Activated CD4-positive, CD25-positive, alpha-beta regulatory T cell (primary cell): ENCODE measurements around the gene TERT.

Experiments
- DNase-seq, 4 experiments: peaks; one replicate each; lab custom pipeline; 2025; lab: John Stamatoyannopoulos, UW

TERT gene

GRCh38 chr5:1219098-1219767, 75.6 kb downstream of the TERT start:
- no peak for DNase-seq

- no peak for DNase-seq
Measured at GRCh38 chr5:1218351-1219080, 76.4 kb downstream of the TERT start.

GRCh38 chr5:1217596-1218206, 77.2 kb downstream of the TERT start:
- no peak for DNase-seq

DNA sequence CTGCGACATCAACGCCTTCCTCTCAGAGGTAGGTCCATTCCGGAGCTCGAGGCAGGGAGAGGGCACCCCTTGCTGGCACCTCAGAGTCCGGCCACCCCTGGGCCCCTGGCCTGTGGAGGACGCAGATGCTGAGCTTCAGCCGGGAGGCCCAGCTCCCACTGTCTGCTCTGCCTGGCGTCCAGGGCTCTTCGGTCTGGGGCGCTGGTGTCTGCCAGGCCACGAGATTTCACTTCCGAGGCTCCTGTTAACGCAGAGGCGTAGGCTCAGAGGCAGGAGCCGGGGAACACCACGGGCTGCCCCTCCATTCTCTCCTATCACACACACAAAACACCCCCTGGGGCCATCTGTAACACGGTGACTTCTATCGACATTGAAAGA, 78.0 kb downstream of the TERT start:
- no peak for DNase-seq

DNA sequence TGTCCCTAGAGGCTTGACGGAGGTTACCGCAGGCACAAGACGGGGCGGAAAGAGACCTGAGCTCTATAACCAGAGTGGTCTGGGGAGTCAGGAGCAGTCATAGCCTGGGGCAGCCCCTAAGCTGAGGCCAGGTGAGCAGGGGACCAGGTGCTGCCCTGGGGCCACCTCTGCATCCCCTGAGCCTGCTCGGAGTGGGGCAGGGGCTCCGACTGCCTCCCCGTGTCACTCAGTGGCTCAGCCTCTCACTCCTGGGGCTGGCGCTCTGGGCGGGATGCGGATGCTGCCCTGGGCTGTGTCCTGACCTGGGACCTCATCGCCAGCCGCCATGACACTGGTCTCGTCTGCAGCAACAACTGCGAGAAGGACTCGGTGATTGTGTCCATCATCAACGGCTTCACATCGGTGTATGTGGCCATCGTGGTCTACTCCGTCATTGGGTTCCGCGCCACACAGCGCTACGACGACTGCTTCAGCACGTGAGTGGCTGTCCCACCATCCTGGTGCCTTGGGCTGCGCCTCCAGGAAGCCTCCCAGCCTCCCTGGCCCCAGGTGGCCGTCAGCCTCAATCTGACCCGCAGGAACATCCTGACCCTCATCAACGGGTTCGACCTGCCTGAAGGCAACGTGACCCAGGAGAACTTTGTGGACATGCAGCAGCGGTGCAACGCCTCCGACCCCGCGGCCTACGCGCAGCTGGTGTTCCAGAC, 78.5 kb downstream of the TERT start:
- no peak for DNase-seq

GRCh38 chr5:1215320-1216096, 79.4 kb downstream of the TERT start:
- no peak for DNase-seq

DNA sequence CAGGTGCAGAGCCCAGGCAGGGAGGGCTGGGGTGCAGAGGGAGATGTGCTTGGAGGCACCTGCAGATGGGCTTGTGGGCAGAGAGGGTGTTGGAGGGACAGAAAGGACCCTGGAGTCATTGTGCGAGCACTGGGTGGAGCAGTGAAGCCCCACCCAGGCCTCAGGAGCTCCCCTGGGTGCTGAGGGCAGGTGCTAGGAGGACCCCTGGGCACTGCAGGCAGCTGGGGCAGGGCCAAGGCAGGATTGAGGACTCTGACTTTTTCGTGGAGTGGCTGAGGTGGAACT, 80.0 kb downstream of the TERT start:
- no peak for DNase-seq

DNA sequence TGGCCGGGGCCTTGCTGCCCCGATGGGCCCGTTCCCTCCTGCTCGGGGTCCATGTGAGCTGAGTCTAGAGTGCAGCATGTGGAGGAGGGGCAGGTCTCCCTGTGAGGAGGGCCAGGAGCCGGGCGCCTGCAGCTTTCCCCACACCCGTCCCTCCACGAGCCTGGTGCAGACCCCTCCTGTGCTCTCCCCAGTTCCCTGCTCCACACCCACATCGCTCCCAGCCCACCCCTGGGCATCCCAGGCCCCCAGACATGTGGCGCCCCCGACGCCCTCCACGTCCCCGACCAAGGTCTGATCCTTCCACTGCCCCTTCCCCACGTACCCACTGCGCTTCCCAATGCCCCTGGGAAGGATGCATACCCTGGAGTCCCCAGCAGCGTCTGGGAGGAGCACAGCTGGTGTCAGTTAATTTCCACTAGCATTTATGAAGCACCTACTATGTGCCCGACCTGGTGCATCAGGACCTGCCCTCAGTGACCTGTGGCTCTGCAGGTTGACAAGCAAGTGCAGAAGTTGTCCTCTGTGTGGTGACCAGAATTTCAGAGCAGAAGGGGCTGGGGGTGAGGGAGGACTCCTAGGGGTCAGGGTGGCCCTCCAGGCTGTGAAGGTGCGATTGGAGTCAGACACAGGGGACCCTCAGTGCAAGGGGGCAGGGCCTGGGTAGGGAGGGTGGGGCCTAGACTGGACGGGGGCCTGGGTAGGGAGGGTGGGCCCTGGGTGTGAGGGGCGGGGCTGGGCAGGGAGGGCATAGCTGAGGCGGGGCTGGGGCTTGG, 80.5 kb downstream of the TERT start:
- DNase-seq, result no peak

- DNase-seq, result no peak
Measured at GRCh38 chr5:1213508-1214162, 81.2 kb downstream of the TERT start.

- DNase-seq, result no peak
Measured at GRCh38 chr5:1212881-1213280, 82.0 kb downstream of the TERT start.

- DNase-seq, result no peak
Measured at GRCh38 chr5:1212271-1212670, 82.6 kb downstream of the TERT start.

GRCh38 chr5:1211701-1212100, 83.2 kb downstream of the TERT start:
- no peak for DNase-seq

DNA sequence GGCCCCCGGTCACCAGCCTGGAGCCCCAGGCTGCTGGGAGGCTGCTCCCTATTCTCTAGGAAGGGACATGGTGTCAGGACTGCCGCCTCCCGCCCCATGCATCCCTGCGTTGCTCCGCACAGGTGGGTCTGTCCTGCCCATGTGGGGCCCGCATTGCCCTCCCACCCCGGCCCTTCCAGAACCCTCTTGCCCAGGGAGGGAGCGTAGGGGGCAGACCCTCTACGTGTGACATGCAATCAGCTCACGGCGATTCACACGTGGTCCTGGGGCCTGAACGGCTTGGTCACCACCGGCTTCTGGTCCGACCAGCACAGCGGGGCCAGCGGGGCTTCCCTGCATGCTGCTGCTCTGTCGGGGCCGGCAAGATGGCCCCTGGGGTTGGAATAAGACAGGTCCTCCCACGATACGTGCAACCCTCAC, 84.0 kb downstream of the TERT start:
- no peak for DNase-seq

GRCh38 chr5:1209896-1210776, 84.7 kb downstream of the TERT start:
- DNase-seq, result no peak

DNA sequence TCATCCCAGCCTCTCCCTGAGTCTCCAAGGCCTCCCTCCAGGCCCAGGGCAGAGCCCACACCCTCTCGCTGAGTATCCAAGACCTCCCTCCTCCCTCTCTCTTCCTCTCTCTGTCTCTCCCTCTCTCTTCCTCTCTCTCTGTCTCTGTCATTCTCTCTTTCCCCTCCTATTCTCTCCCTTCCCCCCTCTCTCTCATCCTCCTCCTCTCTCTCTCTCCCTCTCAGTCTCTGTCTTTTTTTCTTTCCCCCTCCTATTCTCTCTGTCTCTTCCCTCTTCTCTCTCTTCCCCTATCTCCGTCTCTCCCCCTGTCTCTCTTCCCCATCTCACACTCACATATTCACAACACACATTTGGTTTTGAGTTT, 85.4 kb downstream of the TERT start:
- DNase-seq, result no peak

GRCh38 chr5:1208743-1209488, 86.0 kb downstream of the TERT start:
- no peak for DNase-seq

DNA sequence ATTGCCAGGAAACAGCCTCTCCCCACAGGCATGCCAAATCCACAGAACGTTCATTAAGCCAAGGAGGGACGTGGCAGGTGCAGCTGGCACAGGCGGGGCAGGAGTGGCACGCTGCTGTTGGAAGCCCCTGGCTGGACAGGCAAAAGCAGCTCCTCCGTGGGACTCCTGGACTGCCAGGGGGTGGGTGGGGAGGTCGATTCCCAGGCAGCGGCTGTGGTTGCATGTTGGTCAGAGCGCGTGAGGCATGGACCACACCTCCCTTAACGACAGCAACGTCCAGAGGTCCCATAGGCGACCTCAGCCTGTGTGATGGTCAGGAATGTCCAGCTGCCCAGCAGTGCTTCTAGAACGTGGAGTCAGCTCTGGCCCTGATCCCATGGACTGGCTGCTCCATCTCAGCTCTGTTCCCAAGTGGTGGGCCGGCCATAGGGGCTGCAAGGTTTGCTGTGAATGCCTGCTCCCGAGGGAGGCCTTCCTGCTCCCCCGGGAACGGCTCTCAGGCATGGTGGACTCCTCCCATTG, 86.6 kb downstream of the TERT start:
- DNase-seq, result no peak

DNA sequence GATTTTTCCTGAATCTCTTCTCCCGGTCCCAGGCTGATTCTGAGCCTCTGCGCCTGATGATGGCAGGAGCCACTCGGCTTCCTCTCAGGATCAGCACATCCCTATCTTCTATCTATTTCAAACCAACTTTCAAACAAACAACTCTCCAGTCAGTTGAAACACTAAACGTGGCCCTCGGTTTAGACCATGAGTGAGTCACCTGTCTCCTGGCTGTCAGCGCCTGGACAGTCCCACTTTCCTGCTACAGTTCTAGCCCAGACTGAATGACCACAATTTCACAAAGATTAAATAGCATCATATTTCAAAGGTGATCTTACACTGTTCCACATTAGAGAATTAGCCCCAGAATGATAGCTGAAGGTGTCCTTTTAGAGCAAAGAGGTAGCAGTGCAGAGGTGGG, 87.3 kb downstream of the TERT start:
- no peak for DNase-seq
